HG03103 (cell line): ENCODE data around the gene TMEM26.

Experiments used
- ATAC-seq: cut with Tn5 transposase; IDR thresholded peaks from one replicate; pipeline ENCODE4 v1.9.1; 2021; ENCODE audit warnings: low read depth; ENCODE audit not compliant: unreplicated experiment

The TMEM26 gene

GRCh38 chr10:61463035-61463909 is 10.1 kb upstream of the TMEM26 start:
- no peak for ATAC-seq

- ATAC-seq: no peak
Observed at GRCh38 chr10:61460835-61461234, 7.7 kb upstream of the TMEM26 start.

- no peak for ATAC-seq
Observed at GRCh38 chr10:61458031-61458430, 4.8 kb upstream of the TMEM26 start.

- no peak for ATAC-seq
Observed at GRCh38 chr10:61456095-61456789, 3.1 kb upstream of the TMEM26 start.

GRCh38 chr10:61455656-61456055 is 2.5 kb upstream of the TMEM26 start:
- no peak for ATAC-seq

- no peak for ATAC-seq
Observed at GRCh38 chr10:61454541-61454940, 1.4 kb upstream of the TMEM26 start.

- no peak for ATAC-seq
Observed at GRCh38 chr10:61452151-61452651, 980 bp downstream of the TMEM26 start.

- no peak for ATAC-seq
Observed at GRCh38 chr10:61451357-61451756, 1.8 kb downstream of the TMEM26 start.

- no peak for ATAC-seq
Observed at GRCh38 chr10:61448841-61449600, 4.2 kb downstream of the TMEM26 start.

- no peak for ATAC-seq
Observed at GRCh38 chr10:61448091-61448490, 5.1 kb downstream of the TMEM26 start.

- ATAC-seq: no peak
Observed at GRCh38 chr10:61439058-61439609, 14.0 kb downstream of the TMEM26 start.

- no peak for ATAC-seq
Observed at GRCh38 chr10:61438141-61438988, 14.8 kb downstream of the TMEM26 start.

- ATAC-seq: no peak
Observed at GRCh38 chr10:61423178-61423577, 30.0 kb downstream of the TMEM26 start.

- ATAC-seq: no peak
Observed at GRCh38 chr10:61417661-61418060, 35.5 kb downstream of the TMEM26 start.

GRCh38 chr10:61415824-61416223 is 37.4 kb downstream of the TMEM26 start:
- no peak for ATAC-seq

GRCh38 chr10:61411706-61412105 is 41.5 kb downstream of the TMEM26 start:
- ATAC-seq: no peak

GRCh38 chr10:61410353-61411070 is 42.7 kb downstream of the TMEM26 start:
- ATAC-seq: no peak

GRCh38 chr10:61409157-61409556 is 44.0 kb downstream of the TMEM26 start:
- no peak for ATAC-seq

GRCh38 chr10:61408105-61408504 is 45.1 kb downstream of the TMEM26 start:
- no peak for ATAC-seq
